NCI-H1694 treated with DMSO at 0.1 percent for 48 hours (cell line): ENCODE results near the gene ME3.
"Not testable (repeated sequence)": the region's sequence is repeated elsewhere in the genome, so short reads cannot be mapped to it uniquely, and the experiment has no call there.

Experiments
- DNase-seq: peaks from one replicate; lab custom pipeline; 2025; lab: John Stamatoyannopoulos, UW

ME3 gene

DNA sequence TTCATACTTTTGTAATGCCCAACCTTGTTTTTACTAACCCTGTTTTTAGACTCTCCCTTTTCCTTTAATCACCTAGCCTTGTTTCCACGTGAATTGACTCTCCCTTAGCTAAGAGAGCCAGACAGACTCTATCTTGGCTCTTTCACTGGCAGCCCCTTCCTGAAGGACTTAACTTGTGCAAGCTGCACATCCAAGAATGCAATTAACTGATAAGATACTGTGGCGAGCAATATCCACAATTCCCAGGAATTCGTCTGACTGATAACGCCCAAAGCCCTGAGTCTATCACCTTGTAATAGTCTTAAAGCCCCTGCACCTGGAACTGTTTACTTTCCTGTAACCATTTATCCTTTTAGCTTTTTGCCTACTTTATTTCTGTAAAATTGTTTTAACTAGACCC lies 248.9 kb downstream of the ME3 start:
- not testable (repeated sequence) for DNase-seq

DNA sequence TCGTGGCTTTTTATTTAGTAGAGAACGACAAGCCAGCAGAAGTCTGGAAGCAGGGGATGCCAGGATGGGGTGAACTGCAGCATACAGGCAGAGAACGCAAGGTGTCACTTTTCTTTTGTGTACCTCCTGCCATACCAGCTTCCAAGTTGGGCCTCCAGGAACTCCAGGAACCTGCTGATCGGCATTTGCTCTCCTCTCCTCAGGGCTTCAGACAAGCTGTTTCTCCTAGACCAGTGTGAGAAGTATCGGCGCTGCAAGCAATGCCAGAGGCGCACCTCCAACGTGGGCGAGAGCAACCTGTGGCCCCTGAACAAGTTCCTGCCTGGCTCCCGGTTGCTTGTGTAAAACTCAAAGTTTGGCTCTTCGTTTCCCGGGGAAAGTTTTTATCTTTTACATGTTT lies 250.0 kb downstream of the ME3 start:
- no peak for DNase-seq

DNA sequence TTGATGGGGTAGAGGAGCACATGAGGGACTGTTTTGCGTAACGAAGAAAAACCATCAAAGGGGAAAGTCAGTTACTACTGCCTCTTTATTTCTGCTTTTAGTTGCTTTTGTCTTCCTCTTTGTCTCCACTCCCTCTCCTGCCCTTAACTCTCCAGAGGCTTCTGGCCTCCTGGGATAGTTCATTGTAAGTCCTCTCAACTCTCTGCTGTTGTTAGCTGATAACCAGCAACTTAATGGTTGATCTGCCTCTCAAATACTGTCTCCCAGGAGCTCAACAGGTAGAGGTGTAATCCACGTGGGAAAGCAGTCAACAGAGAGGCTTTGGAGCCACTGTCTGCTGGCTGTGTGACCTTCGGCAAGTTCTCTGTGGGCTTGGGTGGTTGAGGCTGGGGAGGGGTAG lies 250.5 kb downstream of the ME3 start:
- no peak for DNase-seq

DNA sequence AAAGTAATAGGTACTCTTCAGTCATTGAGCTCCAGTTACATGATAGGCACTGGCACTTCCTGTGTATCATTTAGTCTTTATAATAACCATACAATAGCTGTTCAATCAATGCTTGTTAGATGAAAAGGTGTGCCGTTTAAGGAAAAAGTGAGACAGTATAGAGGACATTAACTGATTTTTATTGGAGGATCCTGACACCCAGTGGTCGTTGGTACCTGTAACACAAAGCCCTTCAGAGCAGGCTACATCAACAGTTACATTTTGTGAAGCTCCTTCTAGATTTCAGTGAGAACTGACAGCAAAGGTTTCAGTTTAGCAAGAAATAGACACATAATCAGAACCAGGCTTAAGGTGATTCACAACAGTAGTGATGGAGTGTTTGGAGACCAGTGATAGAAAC lies 253.5 kb downstream of the ME3 start:
- no peak for DNase-seq

DNA sequence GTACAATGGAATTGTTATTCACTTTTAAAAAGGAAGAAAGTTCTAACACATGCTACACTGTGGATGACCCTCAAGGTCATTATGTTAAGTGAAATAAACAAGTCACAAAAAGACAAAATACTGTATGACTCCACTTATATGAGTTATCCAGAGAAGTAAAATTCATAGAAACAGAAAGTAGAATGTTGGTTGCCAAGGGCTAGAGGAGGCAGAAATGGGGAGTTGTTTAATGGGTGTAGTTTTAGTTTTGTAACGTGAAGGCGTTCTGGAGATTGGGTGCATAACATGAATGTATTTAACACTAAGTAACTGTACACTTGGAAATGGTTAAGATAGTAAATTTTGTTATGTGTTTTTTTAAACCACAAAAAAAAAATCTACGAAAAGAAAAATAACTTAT lies 253.9 kb downstream of the ME3 start:
- no peak for DNase-seq

DNA sequence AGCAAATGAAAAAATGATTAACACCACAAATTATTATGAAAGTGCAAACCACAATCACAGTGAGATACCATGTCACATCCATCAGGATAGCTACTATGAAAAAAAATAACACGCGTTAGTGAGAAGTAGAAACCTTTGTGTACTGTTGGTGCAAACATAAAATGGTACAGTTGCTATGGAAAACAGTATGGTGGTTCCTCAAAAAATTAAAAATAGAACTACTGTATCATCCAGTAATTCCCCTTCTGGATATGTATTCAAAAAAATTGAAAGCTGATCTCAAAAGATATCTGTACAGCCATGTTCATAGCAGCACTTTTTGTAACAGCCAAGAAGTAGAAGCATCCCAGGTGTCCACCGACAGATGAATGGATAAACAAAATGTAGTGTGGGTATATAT lies 254.3 kb downstream of the ME3 start:
- DNase-seq, result no peak

DNA sequence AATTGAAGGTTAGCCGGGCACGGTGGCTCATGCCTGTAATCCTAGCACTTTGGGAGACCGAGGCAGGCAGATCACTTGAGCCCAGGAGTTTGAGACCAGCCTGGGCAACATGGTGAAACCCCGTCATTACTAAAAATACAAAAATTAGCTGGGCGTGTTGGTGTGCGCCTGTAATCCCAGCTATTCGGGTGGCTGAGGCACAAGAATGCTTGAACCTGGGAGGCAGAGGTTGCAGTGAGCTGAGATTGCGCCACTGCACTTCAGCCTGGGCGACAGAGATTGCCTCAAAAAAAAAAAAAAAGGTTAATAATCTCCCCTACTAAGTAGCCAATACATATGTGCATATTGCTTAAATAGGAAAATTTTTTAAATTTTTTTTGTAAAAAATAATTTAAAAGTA lies 255.5 kb downstream of the ME3 start:
- not testable (repeated sequence) for DNase-seq

DNA sequence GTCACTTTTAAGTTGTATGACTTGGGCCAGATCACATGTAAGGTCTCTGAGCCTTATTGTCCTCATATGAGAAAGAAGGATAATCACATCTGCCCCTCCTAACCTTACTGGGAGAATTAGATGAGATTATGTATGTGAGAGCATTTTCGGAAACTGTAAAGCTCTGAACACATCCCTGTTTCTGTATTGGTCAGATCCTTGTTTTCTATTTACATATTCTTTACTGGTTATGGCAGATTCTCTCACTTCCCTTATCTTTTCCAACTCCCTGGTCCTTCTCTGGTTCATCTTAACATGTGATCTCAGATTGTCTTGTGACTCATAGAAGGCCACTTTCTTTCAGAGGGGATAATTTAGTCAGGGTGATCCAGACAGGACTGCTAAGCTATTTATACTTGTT lies 255.9 kb downstream of the ME3 start:
- no peak for DNase-seq

DNA sequence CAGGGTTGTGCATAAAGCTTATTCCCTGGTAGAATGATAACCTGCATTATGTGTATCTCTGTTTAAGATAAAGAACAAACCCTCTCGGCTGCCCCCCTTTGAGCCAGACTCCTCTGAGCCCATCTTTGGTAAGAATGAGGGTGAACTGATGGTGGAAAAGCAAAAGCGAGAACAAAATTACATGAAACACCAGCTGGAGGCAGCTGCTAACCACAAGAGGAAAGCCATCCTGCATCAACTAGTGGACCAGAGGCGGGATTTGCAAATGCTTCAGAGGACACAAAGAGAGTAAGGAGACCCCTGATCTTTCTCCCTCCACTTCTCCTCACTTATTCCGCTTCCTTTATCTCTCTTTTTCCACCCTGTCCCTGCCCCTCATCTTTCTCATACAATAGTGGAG lies 257.4 kb downstream of the ME3 start:
- no peak for DNase-seq

DNA sequence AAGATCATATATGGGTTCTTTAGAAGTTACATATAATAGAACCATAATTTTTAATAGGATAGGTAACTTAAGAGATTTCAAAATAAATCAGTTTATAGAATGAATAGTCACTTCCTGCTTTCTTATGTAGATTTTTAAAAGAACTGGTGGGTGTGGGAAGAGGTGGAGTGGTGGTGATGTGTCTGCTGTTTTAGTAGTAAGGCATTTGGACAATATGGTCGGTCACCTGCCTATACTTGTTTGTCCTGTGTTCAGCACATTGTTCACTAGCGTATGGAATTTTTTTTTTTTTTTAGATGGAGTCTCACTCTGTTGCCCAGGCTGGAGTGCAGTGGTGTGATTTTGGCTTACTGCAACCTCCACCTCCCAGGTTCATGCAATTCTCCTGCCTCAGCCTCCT lies 258.4 kb downstream of the ME3 start:
- no peak for DNase-seq

DNA sequence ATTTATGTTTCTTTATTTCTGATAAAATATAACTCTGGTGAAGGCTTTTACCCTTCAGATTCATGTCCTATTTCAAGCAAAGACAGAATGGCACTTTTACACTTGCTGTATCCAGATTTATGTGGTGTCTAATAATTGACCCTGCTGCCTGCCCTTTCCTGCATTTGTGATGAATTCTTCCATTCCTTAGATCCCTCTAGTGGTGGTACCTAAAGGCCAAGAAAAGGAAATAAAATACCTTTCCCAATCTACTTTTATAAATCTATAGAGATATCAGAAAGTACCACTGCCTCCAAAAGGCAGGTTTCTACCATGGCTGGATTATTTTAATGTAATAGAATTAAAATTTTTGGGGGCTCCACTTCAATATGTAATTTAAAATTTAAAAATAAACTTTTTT lies 263.6 kb downstream of the ME3 start:
- DNase-seq, result no peak

DNA sequence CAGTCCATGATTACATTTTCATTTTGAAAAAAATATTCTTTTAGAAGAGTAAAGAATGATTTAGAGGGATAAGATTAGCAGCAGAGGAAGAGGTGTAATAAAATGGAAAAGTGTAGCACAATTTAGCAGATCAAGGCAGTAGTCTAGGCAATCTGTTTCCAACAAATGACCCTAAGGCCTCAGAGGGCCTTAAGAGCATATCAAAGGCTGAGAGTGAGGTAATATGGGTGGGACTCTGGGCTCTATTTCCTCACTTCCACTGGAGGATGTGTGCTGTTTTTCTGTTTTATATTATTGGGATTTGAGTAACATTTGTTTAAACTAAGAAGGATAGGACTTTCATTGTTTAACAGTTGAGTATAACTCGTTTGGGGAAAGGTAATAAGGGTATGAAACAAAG lies 269.0 kb downstream of the ME3 start:
- DNase-seq, result no peak

DNA sequence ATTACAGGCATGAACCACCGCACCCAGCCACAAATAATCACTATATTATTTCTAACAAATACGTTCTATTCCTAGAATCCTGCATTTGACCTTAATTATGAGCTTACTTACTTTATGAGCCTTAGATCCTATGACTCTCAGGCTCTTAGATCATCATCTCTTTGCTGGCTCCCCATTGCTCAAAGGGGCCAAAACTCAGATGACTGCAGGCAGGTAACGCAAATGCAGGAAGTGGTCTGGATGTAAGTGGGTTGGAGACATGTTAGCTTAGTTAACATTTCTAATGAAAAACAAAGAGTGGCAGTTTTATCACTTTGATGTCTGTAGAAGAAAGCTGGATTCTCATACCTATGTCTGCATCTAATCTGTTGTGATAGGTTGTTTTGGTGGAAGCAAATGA lies 274.3 kb downstream of the ME3 start:
- DNase-seq, result no peak

DNA sequence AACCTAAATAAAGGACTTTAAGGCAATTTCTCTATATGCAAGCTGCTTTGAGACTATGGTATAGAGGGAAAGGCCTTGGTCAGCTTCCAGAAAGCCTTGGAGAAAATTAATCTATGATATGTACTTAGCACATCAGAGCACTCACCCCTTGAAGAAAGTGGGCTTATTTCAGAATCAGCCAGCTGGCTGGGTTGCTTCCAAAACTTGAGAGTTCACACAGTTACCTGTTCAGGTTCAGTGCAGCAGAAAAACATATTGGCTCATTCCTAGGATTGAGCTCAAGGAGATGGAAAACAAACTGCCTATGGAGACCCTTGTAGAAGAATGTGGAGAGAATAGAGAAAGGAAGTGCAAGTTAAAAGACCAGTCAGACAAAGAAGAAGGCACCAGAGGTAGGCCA lies 275.1 kb downstream of the ME3 start:
- DNase-seq, result no peak

DNA sequence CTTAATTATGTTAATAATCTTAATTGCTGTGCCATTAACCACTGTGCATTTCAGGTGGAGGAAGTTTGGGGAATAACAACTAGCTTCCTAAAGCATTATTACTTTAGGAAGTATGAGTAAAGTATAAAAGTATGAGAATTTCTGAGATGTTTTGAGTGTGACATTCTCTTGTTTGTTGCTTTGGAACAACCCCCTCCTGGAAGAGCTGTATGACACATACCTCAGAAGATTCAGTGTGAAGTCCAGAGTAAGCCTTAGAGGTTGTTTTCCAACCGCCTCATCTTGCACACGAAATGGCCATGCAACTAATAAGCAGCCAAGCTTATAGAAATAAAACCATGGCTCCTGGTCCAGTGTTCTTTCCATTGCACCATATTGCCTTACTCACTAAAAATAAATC lies 276.0 kb downstream of the ME3 start:
- no peak for DNase-seq

DNA sequence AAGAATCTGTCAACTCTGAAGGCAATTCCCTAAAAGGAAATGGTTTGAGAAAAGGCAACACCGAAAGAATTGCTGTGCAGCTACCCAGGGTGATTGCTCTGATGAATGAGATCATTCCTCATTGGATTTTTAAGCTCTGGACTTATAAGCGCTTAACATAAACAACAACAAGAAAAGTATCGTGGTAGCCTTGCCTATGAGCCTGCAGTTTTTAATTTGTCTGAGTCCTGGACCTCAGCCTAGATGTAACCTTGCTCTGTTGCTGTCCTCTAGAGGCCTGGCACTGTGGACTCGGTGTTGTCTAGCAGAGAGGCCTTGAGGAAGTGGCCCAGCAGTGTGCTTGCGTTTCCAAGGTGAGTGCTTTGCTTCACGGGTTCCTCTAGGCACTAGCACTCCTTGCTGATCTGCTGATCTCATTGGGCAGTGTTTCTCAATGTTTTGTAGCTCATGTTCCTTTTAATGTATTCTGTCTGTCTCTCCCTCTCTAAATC lies 277.3 kb downstream of the ME3 start:
- DNase-seq, result no peak
